GM12874 (cell line): ENCODE results near the gene EXD3.

Source experiments
- CTCF ChIP-seq: IDR thresholded peaks from 2 replicates; pipeline ENCODE4 v1.5.1; 2011; ENCODE audit warnings: low read depth, mild to moderate bottlenecking, control low read depth, low read length, moderate library complexity; ENCODE audit not compliant: insufficient read depth

The EXD3 gene

GRCh38 chr9:137417161-137418021 is 5.6 kb downstream of the EXD3 start:
- TF ChIP-seq CTCF, result no peak

- no peak for TF ChIP-seq CTCF
These were observed 6.3 kb downstream of the EXD3 start for GRCh38 chr9:137416563-137417151.

GRCh38 chr9:137416006-137416562 is 6.9 kb downstream of the EXD3 start:
- no peak for TF ChIP-seq CTCF

GRCh38 chr9:137415451-137415850 is 7.5 kb downstream of the EXD3 start:
- TF ChIP-seq CTCF, result no peak

- no peak for TF ChIP-seq CTCF
These were observed 10.5 kb downstream of the EXD3 start for GRCh38 chr9:137412431-137412830.

GRCh38 chr9:137411645-137412380 is 11.1 kb downstream of the EXD3 start:
- TF ChIP-seq CTCF, result no peak

- TF ChIP-seq CTCF, result no peak
These were observed 11.7 kb downstream of the EXD3 start for GRCh38 chr9:137411260-137411644.
